Ishikawa (cell line): ENCODE data around the gene SEC31A.

ENCODE experiments used
- CEBPB ChIP-seq: IDR thresholded peaks from 2 replicates; pipeline ENCODE4 v1.6.1; 2012
- EP300 ChIP-seq: IDR thresholded peaks from 2 replicates; pipeline ENCODE4 v1.6.1; 2012; ENCODE audit warnings: borderline replicate concordance
- FOXM1 ChIP-seq: IDR thresholded peaks from 2 replicates; pipeline ENCODE4 v1.6.1; 2012; ENCODE audit warnings: low read depth, borderline replicate concordance
- RAD21 ChIP-seq: IDR thresholded peaks from 2 replicates; pipeline ENCODE4 v1.6.1; 2012; ENCODE audit warnings: low read depth
- YY1 ChIP-seq: IDR thresholded peaks from 2 replicates; pipeline ENCODE4 v1.6.1; 2012; ENCODE audit warnings: low read depth
- TF ChIP-seq, protein P1 (sequence below): IDR thresholded peaks from 2 replicates; pipeline ENCODE4 v1.6.1; 2012
- TF ChIP-seq, protein P2 (sequence below): IDR thresholded peaks from 2 replicates; pipeline ENCODE4 v1.6.1; 2012

DNA sequence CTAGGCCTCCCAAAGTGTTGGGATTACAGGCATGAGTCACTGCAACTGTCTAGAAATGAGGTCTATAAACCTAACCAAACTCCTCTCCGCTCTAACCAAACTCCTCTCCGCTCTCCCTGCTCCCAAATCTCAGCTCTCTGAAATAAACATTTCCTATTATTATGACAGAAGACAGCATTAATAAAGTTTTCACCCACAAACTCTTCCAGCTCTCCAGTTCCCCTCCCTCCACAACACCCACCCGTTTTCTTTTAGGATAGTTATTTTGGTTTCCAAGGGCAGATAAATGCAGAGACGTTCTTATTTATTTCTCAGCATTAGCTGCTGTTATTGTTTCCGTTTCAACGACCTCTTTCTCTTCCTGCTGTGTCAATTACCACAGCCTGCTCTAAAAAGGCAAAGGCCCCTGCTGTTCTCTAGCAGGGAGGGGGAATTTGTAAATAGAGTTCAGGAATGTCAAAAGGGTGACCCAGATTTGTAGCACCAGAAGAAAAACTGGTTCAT is 79.1 kb downstream of the SEC31A start:
- TF ChIP-seq FOXM1 (no peak), YY1 (no peak), CEBPB (no peak), EP300 (peak; percentile 29; the same call in 1 of the 2 replicates), RAD21 (no peak)
- TF ChIP-seq, protein P1, sequence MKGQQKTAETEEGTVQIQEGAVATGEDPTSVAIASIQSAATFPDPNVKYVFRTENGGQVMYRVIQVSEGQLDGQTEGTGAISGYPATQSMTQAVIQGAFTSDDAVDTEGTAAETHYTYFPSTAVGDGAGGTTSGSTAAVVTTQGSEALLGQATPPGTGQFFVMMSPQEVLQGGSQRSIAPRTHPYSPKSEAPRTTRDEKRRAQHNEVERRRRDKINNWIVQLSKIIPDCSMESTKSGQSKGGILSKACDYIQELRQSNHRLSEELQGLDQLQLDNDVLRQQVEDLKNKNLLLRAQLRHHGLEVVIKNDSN, result no peak
- TF ChIP-seq, protein P2, sequence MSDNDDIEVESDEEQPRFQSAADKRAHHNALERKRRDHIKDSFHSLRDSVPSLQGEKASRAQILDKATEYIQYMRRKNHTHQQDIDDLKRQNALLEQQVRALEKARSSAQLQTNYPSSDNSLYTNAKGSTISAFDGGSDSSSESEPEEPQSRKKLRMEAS, result no peak
